AG10803 (cell line): Measurements from ENCODE around the gene RMI2.

Source experiments
- DNase-seq: peaks from one replicate; pipeline ENCODE4 v3.0.0; 2010; ENCODE audit warnings: low read depth
- H3K4me3 ChIP-seq: 2 replicates; pipeline ENCODE4 v1.5.1; 2011; ENCODE audit warnings: mild to moderate bottlenecking, low read length, control low read depth
- CTCF ChIP-seq: conservative IDR thresholded peaks from 2 replicates; pipeline ENCODE4 v1.5.1; 2011; ENCODE audit warnings: mild to moderate bottlenecking, low read length, control low read depth, inconsistent platforms

The RMI2 gene

GRCh38 chr16:11341371-11341770 is 3.9 kb upstream of the RMI2 start:
- DNase-seq: no peak
- no peak overlapping the region for H3K4me3 ChIP-seq
- no peak for TF ChIP-seq CTCF

GRCh38 chr16:11342021-11342855 is 3.0 kb upstream of the RMI2 start:
- TF ChIP-seq CTCF: no peak
- no peak overlapping the region for H3K4me3 ChIP-seq
- no peak for DNase-seq

GRCh38 chr16:11346700-11347319 is 1.6 kb downstream of the RMI2 start:
- DNase-seq: no peak
- no peak for TF ChIP-seq CTCF
- H3K4me3 ChIP-seq: no peak overlapping the region

GRCh38 chr16:11347831-11348230 is 2.6 kb downstream of the RMI2 start:
- no peak for DNase-seq

GRCh38 chr16:11348737-11349598 is 3.7 kb downstream of the RMI2 start:
- DNase-seq: no peak
- no peak for TF ChIP-seq CTCF
- no peak overlapping the region for H3K4me3 ChIP-seq

More at GRCh38 chr16:11347831-11348230, 2.6 kb downstream of the RMI2 start:
- no peak overlapping the region for H3K4me3 ChIP-seq
- TF ChIP-seq CTCF: no peak

GRCh38 chr16:11349599-11350276 is 4.5 kb downstream of the RMI2 start:
- no peak for TF ChIP-seq CTCF
- DNase-seq: peak; percentile 86
- no peak overlapping the region for H3K4me3 ChIP-seq
